Limb (tissue), 2 donors: ENCODE data around the gene PTPRN.
"Not testable (repeated sequence)": the region's sequence is repeated elsewhere in the genome, so short reads cannot be mapped to it uniquely, and the experiment has no call there.

Experiments used
- DNase-seq, 2 donors: peaks; one replicate each; pipeline ENCODE4 v3.0.0-alpha.2; 2016; ENCODE audit errors: extremely low spot score in 2 of 2

The PTPRN gene

DNA sequence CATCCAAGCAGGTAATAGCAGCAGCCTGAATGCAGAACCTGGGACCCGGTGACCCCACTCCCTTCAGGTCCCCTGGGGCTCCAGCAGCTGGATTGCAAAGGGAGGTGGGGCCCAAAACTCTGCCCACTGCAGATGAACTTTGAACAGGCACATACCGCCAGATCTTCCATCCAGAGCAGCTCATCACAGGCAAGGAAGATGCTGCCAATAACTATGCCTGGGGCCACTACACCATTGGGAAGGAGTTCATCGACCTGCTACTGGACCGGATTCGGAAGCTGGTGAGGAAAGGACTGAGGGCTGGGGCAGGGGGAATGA, 39.2 kb downstream of the PTPRN start:
- no peak for DNase-seq

GRCh38 chr2:219269362-219270054, 39.7 kb downstream of the PTPRN start:
- DNase-seq, result no peak

DNA sequence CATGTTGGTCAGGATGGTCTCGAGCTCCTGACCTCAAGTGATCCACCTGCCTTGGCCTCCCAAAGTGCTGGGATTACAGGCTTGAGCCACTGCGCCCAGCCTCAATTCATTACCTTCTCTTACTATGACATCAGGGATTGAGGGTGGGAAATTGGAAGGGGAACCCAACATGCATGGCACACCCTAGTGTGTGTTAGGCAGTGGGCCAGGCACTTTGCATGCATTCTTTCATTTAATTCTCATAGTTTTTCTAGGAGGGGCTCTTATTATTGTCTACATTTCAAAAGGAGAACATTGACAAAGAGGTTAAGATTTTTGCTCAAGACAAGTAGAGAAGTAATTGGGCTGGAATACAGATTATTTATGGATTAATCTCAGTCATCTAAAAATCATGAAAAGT, 40.9 kb downstream of the PTPRN start:
- DNase-seq, result no peak

DNA sequence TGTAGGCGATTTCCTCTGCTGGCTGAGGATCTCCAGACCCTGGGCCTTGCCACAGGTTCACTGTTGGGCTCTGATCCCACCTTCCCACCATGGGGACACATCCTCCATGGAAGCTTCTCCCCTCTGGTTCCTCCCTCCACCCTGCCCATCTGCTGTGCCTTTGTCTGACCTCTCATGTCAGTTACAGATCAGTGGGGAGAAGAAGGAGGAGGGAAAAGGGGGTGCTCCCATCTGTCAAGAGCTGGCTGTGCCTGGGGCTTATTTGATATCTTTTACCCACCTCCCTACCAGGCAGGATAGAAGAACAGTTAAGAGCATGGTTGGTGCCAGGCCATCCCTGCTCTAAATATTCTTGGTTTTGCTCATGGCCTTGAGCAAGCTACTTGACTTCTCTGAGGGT, 42.3 kb downstream of the PTPRN start:
- no peak for DNase-seq

- no peak for DNase-seq
Observed at GRCh38 chr2:219266232-219266631, 43.0 kb downstream of the PTPRN start.

GRCh38 chr2:219261024-219261855, 48.0 kb downstream of the PTPRN start:
- no peak for DNase-seq

- DNase-seq, result not testable (repeated sequence)
Observed at GRCh38 chr2:219258942-219259341, 50.3 kb downstream of the PTPRN start.

DNA sequence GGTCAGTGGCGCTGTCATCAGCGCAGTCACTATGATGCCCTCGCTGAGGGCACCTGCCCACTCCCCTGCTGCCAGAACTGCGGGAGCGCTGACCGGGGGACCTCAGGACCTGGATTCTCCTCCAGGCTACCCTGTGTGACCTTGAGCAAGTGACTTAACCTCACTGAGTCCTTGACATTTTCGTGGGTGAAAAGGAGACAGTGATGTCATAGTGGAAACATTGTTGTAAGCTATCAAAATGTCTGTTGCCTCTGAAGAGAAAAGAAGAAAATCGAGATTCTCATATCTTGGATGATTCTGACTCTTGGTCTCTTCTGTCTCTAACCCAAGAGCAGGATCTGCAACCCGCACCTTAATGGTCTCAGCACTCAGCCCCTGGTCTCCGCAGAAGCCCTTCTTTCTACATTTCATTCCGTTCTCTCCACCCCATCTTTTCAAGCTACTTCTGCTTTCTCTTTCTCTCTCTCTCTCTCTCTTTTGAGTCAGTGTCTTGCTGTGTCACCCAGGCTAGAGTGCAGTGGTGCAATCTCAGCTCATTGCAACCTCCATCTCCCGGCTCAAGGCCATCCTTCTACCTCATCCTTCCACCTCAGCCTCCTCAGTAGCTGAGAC, 54.5 kb downstream of the PTPRN start:
- no peak for DNase-seq

DNA sequence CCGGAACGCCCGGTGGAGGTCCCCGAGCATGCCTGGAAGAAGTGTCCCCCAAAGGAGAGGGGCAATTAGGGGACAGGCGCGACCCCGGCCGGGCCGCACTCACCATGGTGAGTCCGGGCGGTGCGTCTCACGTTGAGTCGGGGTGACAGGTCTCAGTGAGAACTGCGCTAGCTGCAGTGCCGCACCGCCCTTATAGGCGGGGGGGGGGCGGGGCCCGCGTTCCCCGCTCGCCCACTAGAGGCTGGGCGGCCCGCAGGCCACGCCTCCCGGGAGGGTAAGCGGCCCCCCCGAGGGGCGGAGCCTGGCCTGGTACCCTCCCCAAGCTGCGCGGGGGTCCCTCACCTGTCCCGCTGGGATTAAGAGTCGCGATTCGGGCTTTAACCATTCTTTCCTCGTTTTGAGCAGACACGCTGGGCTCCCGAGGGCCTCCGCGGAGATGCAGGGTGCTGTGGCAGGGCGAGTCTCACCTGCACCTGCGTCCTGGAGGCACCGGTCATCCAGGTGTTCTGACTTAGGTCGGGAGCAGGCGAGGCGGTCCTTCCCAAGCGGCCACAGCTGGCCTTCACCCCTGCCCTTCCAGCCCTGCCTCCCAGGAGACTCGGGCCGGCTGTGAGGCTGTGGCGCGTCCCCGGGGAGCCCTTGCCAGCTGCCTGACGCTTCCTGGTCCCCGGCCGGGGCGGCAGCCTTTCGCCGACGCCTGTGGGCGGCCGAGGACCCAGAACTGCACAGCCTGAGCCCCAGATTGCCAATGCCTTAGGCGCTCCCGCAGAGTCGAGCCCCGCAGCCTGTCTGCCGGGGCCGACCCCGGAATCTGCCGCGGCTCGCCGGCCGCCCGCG, 55.2 kb downstream of the PTPRN start, which contains the start of gene TUBA4A:
Gene TUBA4A, minus strand, starts transcription at position 166 of the 837 bp plus-strand sequence. Its CDS starts 60 bp downstream, at position 106.
- DNase-seq, result peak; percentile 26 to 74

DNA sequence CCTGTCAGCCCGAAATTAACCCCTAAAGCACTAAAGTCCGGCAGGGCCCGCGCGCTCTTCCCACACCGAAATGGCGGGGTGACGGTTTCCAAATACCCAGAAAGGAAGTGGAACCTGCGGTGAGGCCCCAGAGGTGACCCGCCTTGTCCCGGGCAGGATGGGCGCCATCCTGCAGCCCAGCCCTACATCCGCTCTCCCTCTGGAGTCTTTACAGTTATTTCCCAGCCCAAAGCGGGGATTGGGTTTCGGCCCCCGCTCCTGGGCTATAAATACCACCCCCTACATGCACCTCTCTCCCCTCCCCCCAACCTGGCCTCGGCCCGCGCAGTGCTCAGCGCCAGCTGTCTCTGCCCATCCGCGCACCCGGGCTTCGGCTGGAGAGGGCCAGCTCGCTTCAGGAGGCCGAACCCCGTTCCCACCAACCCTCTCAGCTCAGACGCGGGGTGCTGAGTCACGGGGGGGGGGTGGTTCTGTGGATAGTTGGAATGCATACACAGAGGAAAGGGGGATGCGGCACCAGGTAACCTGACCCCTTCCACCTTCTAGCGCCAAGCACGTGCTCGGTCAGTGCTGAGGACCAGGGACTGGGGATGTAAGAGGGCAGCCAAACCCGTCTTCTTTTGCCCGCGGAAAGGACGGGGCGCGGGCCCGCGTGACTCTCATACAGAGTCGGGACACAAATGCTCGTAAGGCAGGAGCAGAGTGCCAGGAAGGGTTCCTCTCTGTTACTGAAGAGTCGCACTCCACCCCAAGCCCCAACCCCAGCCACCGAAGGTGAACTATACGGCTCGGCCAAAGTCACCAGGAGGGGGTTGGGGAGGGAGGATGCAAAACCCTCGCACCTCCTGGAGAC, 56.1 kb downstream of the PTPRN start, which contains the start of gene TUBA4B:
Gene TUBA4B, plus strand, starts transcription at position 344 of the 853 bp plus-strand sequence. Its CDS starts 165 bp downstream, at position 509.
- DNase-seq, result peak in 1 of 2 donors; percentile 70

- no peak for DNase-seq
Observed at GRCh38 chr2:219252570-219252899, 56.7 kb downstream of the PTPRN start.

DNA sequence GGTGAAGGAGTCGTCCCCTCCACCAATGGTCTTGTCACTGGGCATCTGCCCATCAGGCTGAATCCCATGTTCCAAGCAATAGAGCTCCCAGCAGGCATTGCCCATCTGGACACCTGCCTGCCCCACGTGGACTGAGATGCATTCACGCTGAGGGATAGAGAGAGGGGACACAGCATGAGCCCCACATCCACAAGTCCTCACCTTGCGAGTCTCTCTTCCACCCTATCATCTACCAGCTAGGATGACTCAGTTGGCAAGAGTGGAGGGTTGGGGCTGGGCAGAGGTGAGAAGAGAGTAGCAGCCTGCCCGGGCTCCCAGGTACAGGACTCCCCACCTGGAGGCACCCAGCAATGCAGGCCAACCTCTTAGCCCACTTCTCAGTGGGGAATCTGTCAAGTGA, 57.1 kb downstream of the PTPRN start:
- DNase-seq, result no peak

GRCh38 chr2:219251656-219252055, 57.5 kb downstream of the PTPRN start:
- no peak for DNase-seq

GRCh38 chr2:219250049-219250781, 59.0 kb downstream of the PTPRN start:
- no peak for DNase-seq

GRCh38 chr2:219249203-219249980, 59.8 kb downstream of the PTPRN start:
- DNase-seq, result peak; percentile 53 to 70

- DNase-seq, result no peak
Observed at GRCh38 chr2:219248845-219249202, 60.4 kb downstream of the PTPRN start.

- no peak for DNase-seq
Observed at GRCh38 chr2:219247678-219248642, 61.2 kb downstream of the PTPRN start.

DNA sequence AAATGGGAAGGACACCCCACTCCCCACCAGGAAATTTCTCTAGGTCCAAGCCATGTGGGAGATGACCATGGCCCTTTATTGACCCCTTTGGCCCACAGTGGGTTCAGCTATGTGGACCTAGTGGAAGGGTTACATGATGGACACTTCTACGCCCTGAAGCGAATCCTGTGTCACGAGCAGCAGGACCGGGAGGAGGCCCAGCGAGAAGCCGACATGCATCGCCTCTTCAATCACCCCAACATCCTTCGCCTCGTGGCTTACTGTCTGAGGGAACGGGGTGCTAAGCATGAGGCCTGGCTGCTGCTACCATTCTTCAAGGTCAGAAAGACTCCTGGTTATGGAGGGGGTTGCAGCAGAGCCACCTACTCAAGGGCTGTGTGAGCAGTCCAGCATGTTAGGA, 62.6 kb downstream of the PTPRN start:
- DNase-seq, result no peak
